ENCODE data around the gene SLC22A1.
"Not testable (repeated sequence)": the region's sequence is repeated elsewhere in the genome, so short reads cannot be mapped to it uniquely, and the experiment has no call there.

The SLC22A1 gene

GRCh38 chr6:160140493-160140892, 18.9 kb downstream of the SLC22A1 start:
- not testable (repeated sequence) for DNase-seq

GRCh38 chr6:160141001-160141726, 19.5 kb downstream of the SLC22A1 start:
- no peak for DNase-seq

DNA sequence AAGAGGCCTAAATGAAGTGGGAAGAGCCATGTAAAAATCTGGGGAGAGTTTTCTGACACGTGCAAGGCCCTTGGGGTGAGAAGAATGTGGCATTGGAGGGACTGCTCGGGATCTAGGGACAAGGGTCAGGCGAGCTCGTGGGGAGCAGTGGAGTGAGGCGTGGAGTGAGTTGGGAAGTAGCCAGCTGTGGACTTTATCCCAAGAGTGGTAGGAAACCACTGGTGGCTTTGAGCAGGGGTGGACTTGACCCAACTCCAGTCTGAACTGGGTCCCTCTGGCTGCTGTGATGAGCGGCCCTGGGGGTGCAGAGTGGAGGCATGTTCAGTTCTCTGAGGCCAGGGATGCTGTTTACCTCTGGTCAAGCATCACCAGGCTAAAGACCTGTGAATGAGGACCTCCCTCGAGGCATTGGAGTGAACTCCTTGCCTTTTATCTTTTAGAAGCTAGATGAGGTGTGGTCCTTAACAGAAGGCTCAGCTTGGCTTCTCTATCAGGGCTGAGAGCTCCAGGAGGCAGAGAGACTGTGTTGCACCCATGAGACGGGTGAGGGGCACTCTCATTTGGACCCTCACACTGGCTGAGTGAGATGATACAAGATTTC, 20.6 kb downstream of the SLC22A1 start:
- DNase-seq, result no peak

DNA sequence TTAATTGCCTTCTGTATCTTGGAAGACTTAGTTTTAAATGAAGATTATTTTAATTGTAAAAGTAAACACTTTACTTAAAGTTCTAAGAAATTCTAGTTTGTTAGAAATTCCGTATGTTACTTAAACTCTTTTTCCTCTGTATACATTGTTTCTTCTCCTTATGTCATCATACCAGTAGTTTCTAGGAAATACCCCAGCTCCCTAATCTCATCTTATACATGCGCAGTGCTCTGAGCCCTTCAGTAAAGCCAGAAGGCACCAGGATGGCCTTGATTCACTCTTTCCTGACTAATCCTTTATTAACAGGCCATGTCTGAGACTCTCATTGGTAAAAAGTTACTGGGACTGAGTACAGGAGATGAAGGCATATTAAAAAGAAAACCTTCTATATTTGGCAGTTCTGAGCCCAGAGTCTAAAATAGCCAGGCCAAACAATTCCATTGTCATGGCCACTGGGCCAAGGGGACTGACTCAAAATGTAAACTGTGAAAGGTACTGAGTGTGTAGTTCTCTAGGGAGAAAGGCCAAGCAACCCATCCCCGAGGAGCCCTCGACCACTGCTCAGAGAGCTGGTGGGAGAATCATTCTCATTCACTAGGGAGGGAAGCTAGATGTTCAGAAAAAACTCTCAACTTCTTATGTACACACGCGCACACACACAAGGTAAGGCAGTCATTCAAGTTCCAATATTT, 25.0 kb downstream of the SLC22A1 start:
- DNase-seq, result no peak

DNA sequence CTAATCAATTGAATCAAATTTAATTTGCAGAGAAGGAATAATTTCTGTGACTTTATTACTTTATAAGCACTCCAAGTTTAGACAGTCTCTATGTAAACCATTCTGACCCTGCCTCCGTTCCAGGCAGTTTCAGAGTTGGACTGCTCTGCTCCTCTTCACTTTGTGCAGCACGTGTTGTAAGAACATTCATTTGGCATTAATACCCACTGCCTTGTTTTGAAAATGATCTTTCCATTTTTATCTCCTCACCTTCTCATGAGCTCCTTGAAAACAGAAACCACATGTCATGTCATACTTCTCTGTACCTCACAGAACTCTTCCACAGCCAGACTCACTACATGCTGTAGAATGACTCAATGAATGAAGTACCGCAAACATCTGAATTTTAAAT, 25.5 kb downstream of the SLC22A1 start:
- no peak for DNase-seq

- DNase-seq, result no peak
Observed at GRCh38 chr6:160154471-160154870, 32.9 kb downstream of the SLC22A1 start.

DNA sequence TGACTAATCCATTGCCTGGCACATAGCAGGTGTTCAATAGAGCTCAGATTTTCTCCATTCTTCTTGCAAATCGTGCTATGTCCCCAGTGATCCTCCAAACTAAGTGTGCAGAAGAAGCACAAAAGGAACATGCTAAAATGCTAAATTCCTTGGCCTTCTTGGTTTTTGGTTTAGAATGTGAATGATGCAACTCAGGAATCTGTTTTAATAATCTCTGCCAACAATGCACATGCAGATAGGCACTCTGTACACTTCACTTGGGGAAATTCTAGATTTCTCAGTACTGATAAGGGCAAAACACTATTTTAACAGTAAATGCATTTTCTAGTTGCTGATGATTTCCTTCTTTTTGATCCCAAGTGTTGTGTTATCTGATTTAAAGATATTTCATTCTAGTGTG, 35.2 kb downstream of the SLC22A1 start:
- no peak for DNase-seq

DNA sequence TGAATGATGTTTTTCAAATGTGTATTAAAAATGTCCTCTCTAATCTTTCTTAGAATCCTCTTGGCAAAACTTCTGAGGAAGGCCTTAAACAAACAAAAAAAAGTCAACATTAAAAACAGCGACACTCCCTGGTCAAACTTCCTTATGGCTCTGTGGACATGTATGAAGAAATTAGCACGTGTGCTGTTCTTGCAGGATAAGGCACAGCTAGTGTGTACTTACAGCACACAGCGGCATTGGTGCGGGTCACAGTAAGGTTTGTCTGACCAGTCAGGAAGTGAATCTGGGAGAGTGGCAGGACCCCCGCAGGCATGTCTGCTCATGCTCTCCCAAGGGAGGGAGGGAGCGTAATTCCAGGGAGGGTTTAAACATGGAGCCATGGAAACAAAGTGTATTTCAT, 38.8 kb downstream of the SLC22A1 start:
- DNase-seq, result no peak

DNA sequence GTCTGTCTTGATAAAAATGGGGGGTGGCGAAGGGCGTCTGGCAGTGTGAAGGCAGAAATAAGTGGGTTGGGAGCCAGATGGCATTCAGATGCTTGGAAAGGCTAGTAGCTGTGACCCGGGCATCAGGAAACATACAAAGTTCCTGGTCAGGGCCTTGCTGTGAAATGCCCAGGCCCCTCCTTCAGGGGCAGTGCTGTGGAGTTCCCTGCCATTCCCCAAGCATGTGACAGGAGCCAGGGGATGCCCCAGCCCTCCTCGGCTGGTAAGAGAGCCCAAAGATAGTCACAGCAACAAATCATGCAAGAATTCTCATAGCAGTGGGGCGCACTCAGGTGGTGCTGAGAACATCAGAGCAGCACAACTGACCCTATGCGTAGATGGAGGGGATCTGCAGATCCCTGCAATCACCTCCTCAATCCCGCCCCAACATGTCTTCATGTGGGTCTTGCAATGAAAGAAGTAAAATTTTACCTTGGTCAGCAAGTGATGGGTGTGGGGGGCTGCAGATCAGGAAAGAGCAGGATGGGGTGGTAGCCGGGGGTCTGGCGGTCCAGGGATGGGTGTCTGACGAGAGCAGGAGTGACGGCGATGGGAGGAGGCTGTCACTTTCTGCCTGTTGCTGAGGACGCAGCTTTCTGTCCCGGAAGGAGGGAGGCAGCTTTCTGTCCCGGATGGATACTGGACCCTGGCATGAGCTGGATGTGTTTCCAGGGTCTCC, 39.5 kb downstream of the SLC22A1 start:
- no peak for DNase-seq

DNA sequence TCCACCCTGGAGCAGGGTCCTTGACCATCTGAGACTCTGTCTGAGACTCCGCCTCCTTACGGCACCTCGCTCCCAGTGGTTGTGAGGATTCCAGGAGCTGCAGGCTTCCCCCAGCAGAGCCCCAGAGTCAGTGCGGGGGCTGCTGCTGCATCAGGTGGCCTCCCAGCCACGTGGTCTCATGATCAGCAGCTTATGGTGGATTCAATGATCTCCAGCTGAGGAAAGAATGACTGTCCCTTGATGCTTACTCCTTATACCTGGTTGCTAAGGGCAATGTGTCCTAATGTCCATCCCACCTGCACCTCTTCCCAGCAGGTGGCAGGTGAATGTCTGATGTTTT, 40.0 kb downstream of the SLC22A1 start:
- DNase-seq, result no peak

DNA sequence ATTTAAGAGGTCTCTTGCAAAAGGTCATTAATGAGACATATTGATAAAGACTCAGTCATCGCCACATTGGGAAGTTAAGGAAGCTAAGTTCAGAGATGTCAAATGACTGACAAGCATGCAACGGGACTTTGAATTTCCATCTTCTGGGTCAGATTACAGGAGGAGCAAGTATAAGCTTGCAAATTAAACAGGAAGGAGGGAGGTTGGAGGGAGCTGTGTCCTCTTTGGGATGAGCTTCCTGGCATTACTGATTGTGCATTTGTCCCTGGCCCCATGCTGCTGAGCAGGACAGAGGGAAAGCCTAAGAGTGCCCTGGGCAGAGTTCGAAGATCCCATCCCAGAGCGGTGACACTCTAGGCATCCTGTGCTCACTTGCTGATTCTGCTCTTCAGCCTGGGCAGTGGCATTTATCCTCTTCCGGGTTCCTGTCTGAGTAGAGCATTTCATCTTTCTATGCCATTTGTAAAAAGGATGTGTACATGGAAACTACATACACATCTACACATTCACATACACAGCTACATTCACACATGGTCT, 40.5 kb downstream of the SLC22A1 start:
- DNase-seq, result no peak

DNA sequence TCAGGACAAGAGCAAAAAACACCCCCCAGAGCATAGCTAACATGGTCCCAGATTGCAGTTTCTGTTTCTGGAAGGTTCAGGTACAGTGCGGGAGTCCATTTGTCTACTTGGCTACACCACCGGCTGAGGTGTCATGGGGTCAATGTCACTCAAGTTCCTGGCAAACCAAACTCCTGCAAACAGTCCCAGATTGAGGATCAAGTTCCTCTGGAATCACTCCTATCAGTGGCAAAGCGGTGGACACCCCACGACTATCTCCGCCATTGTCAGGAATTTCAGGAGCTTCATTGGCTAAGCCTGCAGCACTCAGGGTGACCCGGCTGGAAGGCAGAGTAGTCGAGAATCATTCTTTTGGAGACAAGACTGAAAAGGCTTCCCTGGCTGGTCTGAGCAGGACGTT, 41.8 kb downstream of the SLC22A1 start:
- no peak for DNase-seq

DNA sequence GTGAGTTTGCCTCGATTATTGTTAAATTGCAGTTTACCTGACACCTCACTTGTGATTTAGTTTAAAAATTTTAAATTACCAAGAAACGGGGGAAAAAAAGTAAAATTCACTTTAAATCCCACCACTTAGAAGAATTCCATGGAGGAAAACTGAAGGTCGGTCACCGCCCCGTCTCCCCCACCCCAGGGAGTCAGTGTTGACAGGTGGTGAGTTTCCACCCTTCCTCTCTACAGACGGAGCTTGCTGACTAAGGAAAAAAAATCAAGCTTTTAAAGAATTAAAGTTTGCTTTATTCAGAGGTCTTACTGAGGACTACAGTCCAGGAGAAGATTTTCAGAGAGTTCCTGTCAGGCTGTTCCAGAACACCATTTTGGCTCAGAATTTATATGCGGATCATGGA, 42.3 kb downstream of the SLC22A1 start:
- no peak for DNase-seq

DNA sequence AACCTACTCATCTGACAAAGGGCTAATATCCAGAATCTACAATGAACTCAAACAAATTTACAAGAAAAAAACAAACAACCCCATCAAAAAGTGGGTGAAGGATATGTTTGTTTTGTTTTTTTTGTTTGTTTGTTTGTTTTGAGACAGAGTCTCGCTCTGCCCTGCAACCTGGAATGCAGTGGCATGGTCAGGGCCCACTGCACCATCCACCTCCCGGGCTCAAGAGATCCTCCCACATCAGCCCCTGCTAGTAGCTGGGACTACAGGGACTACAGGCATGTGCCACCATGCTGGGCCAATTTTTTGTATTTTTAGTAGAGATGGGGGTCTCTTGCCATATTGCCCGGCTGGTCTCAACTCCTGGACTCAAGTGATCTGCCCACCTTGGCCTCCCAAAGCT, 44.3 kb downstream of the SLC22A1 start:
- not testable (repeated sequence) for DNase-seq

DNA sequence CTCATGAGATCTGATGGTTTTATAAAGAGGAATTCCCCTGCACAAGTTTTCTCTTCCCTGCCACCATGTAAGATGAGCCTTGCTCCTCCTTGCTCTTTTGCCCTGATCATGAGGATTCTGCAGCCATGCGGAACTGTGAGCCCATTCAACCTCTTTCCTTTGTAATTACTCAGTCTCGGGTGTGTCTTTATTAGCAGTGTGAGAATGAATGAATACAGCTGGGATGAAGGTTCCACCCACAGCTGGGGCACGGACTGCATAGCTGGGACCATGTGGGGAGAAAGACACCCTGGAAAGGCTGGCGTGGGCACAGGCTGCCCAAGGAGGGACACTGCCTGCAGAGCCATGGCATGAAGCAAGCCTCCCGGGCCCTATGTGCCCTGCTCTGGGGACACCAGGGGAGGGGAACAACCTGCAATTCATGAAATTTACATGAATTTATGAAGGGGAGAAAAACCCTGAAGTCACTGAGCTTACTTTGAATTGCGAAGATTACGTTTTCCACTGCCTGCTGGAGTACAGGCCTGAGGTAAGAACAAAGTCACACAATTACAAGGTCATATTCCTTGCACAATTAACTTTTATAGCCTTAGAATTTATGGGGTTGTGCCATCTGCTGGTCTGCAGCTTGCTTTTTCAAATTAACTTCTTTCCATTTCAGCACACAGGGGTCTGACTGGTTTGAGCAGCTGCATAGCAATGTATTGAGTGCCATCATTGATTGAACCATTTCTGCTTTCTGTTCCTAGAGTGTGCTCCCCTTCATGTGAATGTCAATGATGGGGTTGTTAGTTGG, 46.2 kb downstream of the SLC22A1 start:
- DNase-seq, result no peak

DNA sequence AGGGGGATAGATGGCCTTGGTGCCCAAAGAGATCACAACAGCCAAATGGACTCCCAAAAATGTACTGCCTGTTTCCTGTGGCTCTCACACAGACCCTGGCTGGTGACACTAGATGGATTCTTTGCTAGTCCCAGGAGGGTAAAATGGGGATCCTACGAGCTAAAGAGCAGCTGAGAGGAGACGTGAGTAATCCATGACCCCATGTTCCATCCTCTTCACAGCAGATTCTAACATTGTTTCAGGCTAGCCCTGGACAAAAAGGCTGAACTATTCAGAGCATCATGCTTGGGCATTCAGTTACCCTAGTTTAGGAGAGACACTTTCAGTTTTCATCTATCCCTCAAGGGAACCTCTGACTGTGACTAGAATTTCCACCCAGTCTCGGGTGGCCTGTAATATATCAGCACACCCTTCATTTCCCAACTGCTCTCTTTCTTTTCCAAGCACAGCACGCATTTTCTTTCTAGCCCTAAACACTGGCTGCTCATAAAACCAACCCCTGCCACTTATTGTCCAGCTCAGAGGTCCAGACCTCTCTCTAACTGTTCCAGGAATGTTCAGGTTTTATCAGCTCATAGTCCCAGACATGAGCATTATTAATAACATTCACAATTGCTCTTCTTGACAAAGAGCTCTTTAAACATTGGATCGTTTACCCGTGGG, 48.5 kb downstream of the SLC22A1 start:
- DNase-seq, result no peak

DNA sequence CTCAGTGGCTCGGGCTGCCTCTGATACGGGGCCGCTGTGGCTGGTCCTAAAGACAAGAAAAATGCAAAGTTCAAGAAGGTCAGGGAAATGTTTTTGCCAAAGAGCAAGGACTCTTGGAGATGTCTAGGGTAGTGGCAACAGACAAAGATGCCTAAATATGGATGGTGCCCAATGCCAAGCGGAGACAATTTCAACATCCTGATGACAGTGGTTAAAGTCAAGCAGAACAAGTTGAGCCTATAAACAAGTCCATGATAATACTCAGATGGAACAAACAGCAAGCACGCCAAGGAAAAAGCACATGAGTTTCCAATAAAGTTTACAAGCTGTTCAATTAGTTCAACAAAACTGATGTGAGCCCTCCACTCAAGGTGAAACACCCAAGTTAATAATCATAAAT, 51.1 kb downstream of the SLC22A1 start:
- no peak for DNase-seq

GRCh38 chr6:160173806-160174527, 52.4 kb downstream of the SLC22A1 start:
- DNase-seq, result no peak

DNA sequence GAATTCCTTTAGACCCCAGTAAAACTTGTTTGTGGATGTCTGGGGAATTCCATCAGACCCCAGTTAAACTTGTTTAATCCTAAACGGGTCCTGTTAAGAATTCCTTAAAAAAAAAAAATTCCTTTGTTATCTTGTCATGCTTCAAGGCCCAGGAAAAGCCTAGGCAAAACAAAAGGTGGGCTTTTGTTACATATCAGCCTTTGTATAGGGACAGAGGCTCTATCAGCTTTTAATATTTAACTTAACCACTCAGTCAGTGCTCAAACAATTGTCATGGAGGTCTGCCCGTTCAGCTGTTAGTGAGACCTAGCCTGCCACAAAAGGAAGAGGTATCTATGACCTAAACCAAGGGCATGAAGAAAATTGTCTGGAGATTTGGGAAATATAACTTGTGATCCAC, 53.1 kb downstream of the SLC22A1 start:
- no peak for DNase-seq

- DNase-seq, result no peak
Observed at GRCh38 chr6:160177220-160177619, 55.6 kb downstream of the SLC22A1 start.

DNA sequence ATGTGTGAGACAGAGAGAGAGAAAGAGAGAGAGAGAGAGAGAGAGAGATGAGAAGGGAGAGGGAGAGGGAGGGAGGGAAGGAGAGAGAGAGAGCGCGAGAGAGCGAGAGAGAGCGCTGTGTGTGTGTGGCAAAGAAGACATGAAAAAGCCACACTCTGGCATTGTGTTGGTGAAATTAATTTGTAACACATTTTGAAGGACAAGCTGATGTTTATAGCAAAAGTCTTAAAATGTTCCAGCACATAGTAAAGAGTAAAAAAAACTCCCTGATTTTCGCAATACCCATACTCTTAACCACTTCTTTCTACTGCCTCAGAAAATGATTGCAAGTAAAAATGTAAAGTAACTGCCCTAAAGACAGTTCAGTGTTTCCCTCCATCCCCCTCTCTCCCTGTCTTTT, 56.7 kb downstream of the SLC22A1 start:
- no peak for DNase-seq

Data from T1000 (cell line).